HG03575 (cell line): ENCODE data around the gene CHRNA4.

Source experiments
- ATAC-seq: cut with Tn5 transposase; IDR thresholded peaks from one replicate; pipeline ENCODE4 v1.9.1; 2021; ENCODE audit not compliant: unreplicated experiment, insufficient number of reproducible peaks, low FRiP score; ENCODE audit errors: extremely low read depth

Gene CHRNA4

DNA sequence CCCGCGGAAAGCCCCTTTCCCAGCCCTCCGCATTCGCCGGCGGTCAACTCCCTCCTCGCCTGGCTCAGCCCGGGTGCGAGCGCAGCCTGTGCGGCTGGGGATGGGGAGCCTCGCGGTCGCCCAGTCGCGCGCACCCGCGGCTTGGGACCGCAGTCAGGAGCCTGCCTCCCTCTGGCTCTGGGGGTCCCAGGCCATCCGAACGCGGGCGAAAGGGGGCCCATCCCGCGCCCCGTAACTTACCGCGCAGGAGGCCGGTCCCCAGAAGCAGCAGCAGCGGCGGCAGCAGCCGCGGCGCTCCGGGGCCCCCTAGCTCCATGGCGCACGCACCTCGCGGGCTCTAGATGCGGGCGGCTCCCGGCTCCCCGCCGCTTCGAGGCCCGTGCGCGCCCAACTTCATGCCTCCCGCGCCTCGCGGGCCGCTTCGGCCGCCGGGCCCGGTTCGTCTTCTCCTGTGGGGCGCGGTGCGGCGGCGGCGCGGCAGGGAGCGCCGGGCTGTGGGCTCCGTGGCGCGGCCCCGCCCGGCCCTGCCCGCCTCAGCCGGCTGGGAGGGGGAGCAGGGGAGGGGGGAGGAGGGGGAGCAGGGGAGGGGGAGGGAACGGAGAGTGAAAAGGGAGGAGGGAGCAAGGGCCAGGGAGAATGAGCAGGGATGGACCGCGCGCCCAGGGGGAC is at the start of gene CHRNA4:
CHRNA4 (minus strand) TSS at position 500 of the 669 bp plus-strand sequence; CDS start at position 316, 184 bp downstream.
- no peak for ATAC-seq

DNA sequence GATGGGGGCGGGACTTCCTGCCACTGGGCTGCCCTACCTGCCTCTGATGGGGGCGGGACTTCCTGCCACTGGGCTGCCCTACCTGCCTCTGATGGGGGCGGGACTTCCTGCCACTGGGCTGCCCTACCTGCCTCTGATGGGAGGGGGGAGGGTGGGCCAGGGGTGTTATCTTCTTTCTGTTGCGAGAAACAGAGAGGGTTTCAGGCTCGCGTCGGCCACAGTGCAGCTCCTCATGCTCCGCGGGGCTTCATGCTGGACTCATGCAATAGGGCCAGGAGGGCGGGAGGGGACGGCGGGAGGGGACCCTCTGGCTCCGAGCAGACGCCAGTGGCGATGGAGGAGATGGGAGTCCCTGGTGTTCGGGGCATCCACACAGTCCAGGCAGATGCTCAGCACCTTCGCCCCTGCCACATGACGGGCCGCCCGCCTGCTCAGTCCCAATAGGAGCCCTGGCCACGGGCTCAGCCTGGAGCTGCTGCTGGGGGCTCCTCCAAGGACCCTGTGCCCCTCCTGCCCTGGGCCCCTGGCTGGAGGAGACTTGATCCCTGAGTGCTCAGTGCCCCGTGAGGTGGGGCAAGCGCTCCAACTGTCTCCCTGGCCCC is 48.8 kb upstream of the CHRNA4 start:
- no peak for ATAC-seq

DNA sequence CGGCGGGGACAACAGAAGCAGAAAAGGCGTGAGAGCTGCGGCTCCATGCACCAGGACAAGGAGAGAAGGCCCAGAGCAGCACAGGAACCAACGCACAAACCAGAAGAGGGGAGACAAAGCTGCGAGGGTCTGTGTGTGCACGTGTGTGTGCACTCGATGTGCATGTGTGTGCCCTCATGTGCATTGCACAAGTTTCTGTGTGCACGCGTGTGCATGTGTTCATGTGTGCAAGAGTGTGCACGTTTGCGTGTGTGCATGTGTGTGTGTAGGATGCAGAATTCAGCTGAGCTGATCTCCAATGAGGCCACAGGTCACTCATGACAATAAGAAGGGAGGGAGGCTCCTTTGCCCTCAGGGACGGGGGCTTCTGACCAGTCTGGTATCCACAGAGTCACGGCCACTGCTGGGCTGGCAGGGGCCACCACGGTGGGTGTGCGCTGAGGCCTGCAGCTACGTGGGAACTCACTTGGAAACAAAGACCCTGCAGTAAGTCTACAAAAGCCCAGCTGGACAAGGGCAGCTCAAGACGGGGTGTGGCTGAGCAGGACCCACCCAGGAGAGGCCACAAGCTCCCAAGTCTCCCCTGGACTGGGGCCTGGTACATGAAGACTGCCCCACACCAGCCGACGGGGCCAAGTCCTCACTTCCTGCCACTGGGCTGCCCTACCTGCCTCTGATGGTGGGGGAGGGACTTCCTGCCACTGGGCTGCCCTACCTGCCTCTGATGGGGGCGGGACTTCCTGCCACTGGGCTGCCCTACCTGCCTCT is 48.1 kb upstream of the CHRNA4 start:
- no peak for ATAC-seq

DNA sequence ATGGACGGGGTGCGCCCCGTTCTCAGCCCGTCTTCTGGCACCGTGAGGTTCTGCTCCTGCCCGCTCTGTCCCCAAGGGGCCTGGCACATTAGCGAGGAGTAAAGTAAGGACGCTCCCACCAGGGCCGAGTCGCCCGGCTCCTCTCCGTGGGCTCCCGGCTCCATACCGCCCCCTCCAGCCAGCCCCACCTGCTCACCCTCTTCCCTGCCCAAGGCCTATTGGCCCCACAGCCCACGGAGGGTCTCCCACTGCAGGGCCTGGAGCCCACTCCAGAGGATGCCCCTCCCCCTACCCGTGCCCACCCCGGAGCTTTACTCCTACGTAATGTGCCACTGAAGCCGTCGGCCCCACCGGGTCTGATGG is 47.5 kb upstream of the CHRNA4 start:
- ATAC-seq, result no peak

DNA sequence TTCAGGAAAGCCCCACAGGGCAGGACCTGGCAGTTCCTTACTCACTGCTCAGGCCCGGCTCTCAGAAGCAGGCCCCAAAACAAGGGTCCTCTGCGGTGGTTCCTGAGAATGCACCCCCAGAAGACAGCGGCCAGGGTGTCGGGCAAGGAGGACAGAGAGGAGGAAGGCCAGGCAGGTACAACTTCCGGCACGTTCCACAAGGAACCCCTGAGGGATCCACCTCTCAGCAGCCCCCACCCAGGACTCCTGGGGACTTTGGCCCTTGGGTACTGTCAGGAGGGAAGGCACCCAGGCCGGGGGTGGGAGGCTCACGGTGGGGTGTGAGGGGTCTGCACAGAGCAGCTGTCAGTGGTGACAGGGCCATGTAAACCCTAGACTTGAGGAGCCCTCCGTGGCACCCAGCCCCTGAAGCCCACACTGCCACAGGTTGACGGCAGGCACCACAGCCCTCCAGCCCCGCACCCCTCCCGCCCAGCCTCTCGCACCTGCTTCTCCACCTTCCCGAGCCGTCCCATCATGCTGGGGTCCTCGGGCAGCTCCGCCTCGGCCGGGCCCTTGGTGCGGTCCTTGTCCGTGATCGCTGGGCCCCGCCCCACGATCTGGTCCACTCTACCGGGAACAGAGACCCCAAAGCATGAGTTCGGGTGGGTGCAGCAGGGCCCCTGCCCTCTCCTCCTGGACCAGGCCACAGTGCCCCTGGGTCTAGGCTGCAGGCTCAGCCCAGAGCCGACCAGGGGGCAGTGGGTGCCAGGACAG is 47.0 kb upstream of the CHRNA4 start:
- ATAC-seq, result no peak

DNA sequence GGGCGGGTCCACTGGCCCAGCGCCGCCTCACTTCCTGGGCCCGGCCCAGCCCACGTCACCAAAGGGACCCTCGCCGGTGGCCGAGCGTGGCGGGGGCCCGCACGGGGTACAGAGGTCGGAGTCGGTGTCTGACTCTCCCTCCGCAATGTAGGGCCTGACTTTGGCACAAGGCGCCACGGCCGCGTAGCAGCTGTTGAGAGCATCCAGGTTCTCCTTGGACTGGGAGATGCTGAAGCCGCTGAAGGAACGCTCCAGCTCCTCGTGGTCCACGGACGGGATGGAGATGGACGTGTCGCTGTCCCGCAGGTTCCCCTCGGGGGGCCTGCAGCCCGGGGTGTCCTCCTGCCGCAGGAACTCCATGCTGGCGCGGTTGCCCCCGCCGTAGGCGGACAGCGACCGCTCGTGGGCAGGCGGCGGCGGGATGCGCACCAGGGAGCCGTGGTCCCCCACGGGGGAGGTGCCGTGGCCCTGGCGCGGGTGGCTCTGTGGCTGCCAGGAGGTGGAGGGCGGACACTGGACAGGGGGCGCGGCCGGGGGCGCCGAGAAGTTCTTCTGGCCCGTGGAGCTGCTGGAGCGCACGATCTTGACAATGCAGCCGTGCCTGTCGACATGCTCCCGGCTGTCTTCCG is 45.6 kb upstream of the CHRNA4 start:
- no peak for ATAC-seq

DNA sequence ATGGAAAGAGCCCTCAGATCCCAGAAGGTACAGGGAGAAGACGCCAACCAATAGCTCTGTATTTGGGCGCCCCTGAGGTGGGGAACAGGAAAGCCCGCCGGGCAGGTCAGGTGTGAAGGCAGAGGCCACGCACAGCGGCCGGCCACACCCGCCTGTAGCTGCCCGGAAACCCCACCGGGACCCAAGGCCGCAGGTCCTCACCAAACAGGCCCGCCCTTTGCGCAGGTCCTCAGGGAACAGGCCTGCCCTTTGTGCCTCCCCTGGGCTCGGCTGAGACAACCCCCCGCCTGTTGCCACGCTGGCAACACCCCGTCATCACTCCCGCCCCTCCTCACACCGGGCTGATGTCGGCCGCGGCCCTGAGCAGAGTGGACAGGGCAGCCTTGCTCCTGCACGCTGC is 44.9 kb upstream of the CHRNA4 start:
- ATAC-seq, result no peak

DNA sequence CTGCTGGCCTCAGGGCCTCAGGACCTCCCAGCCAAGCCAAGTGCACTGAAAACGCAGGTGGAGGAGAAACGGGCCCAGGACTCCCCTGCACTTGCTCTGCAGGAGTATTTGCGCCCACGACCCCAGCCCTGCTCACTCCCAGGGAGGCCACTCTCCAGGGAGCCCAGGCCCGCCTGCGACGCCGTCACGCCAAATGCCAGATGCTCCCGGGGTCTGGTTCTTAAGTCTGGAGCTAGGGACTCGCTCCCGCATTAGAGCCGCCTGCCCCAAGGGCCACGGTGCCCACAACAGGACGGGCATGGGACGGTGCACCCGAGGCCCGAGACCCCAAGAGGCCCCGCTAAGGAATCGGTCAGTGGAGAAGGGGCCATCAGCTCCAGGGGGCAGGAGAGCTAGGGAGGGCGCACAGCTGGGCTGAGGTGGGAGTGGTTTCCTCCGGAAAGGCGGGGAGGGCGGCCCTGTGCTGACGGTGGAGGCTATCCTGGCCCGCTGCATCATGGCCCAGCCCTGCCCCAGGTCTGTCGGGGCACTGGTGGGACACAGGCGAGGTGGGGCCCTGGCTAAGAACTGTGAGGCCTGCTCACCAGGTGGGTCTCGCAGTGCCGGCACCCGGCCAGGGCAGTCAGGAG is 44.1 kb upstream of the CHRNA4 start:
- no peak for ATAC-seq

DNA sequence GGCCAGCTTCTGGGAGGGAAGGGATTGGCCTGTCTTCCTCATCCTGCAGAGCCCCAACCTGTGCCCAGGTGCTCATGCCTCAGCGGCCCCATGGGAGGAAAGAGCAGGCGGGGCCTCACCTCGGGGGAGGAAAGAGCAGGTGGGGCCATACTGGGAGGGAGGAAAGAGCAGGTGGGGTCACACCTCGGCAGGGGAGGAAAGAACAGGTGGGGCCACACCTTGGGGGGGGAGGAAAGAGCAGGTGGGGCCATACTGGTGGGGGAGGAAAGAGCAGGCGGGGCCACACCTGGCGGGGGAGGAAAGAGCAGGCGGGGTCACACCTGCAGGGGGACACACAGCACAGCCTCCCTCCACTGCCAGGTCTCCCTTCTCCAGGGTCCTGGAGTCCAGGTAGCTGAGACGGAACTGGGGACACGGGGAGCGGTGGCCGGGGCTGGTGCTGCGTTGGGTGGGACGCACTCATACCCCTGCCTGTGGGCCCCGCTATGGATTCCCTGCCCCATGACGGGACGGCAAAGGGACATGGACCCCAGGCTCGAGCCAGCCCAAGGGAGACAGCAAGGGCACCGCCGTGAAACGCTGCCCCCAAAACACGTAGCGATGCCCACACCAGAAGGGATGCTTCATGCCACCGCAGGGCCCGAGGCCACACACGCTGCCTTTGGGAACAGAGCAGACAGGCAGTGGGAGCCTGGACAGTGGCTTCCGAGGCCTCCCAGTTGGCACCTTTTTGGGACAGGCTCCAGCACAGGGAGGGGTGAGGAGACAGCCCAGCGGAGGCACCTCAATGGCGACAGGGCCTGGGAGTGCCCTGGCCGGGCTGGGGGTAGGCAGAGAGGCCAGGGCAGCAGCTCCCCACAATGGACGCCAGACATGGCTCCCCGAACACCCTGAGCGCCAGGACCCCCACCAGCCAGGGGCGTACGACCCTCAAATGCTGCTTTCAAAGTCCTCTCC is 43.3 kb upstream of the CHRNA4 start:
- no peak for ATAC-seq

DNA sequence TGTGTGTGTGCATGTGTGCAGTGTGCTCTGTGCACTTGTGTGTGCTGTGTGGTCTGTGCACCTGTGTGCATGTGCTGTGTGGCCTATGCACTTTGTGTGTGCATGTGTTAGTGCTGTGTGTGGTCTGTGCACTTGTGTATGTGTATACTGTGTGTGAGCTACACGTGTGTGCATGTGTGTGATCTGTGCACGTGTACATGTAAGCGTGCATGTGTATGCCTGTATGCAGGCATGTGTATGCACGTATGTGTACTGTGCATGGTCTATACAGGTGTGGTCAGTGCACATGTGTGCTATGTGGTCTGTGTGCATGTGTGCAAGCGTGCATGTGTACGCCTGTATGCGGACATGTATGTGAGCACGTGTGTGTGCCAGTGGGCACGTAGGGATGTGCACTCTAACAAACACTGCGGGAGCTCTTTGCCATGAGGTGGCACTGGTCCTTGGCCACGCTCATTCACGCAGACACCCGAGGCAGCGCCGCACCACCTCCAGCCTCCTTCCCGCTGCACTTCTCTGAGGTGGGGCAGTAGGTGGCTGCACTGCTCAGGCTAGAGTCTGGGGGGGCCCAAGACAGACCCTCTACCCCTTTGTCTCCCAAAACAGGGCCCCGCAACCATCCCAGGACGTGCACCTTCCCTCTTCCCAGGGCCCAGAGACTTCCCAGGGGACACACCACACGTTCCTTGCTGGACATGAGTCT is 42.4 kb upstream of the CHRNA4 start:
- no peak for ATAC-seq

DNA sequence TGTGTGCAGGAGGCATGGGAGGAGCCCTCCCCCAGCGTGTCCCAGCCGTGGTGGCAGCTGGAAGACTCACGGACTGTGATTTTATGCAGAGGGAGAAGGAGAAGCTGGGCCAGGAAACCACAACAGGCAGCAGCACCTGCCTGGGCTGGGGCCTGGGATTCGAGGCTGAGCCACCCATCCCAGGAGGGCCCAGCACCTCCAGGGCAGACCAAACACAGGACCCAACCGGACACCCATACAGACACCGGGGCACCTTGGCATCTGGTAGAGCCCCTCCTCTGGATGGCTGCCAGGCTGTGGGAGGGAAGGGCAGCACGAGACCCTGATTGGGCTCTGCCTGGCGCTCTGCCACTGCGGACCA is 41.7 kb upstream of the CHRNA4 start:
- ATAC-seq, result no peak

DNA sequence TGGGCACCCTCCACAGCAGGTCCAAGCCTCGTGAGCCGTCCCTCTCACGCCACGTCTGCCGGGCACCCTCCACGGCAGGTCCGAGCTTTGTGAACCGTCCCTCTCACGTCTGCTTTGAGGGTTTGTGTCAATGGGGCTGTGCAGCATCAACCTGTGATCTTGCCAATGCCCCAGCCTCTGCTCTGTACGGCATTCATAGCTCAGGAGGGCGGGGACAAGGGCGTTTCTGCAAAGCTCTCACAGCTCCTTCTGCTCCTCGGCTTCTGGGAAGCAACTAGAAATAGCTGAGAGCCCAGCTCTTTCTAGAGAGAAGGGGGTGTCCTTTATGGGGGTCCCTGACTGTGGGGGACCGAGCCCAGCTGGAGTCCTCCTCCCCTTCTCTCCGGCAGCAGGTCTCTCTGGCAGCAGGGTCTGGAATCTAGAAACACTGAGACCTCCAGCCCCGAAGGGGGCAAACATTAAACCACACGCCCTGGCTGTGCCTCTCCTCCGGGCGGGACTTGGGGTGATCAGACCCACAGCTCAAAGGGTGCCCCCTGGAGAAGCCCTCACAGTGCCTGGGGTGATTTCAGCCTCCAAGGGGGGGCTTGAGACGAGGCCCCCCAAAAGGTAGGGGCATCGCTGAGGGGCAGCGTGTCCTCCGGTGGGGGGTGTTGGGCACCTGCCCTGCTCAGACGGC is 41.2 kb upstream of the CHRNA4 start:
- ATAC-seq, result no peak

DNA sequence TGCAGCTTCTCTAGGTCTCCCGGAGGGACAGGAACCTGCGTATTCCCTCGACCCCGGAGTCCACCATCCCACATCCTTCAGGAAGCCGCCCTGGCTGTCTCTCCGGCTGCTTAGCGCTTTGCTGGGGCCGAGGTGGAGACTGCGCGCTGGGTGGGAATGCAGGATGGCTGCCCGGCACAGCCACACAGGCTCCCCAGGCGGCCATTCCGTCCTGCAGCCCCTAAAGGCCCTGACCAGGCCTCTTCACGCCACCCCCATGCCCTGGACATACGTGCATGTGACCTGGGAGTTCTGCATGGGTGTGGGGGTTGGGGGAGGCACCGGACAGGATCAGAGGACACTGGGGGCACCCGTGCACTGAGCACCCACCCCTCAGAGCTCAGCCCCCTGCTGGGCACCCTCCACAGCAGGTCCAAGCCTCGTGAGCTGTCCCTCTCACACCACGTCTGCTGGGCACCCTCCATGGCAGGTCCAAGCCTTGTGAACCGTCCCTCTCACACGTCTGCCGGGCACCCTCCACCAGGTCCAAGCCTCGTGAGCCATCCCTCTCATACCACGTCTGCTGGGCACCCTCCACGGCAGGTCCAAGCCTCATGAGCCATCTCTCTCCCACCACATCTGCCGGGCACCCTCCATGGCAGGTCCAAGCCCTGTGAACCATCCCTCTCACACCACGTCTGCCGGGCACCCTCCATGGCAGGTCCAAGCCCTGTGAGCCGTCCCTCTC is 40.4 kb upstream of the CHRNA4 start:
- ATAC-seq, result no peak

DNA sequence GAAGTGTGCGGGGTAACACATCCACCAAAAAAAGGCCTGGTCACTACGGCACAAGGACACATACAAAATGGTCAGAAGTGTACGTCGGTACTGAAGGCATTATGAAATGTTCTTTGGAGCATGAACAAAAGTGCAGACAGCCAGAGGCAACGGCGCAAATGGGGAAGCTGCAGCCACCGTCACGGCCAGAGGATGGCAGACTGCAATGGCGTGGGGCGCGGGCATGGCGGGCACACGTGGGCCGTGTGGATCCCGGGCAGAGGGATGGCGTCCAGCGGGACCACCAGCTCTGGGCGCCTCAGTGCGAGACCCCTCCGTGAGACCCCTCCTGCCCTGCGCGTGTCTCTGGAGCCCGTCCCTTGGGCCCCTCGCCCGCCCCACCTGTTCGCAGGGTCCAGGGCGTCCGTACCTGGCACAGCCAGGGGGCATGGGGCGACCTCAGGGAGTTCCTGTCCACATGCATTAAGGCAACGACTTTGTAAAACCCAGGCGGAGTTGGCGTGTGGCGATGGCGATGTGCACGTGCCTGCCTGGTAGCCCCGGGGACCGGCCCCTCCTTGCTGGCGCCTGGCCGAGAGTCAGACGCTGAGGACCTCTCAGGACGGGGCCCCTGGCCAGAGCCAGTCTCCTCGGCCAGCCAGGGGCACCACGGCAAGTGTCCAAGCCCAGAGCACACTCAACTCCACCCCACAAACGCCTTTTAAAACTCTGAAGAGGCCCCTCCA is 39.5 kb upstream of the CHRNA4 start:
- no peak for ATAC-seq

DNA sequence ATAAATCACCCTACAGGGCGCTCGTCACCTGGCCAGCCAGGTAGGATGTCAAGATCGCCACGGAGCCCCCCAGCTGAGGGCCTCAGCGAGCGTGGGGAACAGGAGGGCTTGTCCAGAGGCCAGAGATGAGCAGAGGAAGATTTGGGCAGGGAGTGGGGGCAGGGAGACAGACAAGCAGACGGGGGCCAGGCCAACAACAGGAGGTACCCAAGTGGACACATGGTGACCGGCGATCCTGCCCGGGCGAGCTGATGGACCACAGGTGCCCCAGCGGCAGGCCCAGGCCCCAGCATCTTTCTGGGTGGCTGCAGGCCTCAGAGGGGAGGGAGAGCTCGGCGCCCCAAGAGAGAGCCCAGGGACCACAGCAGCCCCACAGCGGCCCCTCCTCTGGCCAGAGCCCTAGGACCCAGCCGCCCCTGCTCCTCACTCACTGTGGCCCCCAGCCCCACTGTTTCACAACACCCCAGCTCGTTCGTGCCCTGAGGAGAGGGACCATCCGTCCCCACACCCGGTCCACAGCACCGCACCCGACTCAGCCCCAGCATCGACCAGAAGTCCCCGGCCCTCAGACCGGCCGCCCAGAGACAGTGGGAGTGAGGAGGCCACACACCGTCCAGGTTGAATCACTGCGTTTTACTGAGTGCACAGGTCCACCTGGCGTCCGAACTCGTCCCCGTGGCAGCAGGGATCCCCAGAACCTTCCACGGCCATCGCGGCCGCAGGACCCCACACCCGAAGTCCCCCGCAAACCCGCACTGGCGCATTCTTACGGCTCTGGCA is 38.6 kb upstream of the CHRNA4 start:
- no peak for ATAC-seq
